HG02852 (cell line): ENCODE data around the gene SLC43A2.

ENCODE experiments used
- ATAC-seq: cut with Tn5 transposase; IDR thresholded peaks from one replicate; pipeline ENCODE4 v1.9.1; 2021; ENCODE audit warnings: mild to moderate bottlenecking, moderate library complexity; ENCODE audit not compliant: unreplicated experiment

Gene SLC43A2

DNA sequence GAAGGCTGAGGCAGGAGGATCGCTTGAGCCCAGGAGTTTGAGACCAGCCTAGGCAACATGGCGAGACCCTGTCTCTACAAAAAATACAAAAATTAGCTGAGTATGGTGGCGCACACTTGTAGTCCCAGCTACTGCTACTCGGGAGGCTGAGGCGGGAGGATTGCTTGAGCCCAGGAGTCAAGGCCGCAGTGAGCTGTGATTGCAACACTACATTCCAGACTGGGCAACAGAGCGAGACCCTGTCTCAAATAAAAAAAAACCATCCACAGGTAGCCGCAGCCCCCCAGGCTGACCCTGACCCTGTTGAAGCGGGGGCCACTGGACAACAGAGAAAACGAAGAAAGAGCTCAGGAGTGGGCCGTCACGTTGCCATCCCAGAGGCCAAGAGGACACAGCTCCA is 4.0 kb downstream of the SLC43A2 start:
- ATAC-seq, result no peak

DNA sequence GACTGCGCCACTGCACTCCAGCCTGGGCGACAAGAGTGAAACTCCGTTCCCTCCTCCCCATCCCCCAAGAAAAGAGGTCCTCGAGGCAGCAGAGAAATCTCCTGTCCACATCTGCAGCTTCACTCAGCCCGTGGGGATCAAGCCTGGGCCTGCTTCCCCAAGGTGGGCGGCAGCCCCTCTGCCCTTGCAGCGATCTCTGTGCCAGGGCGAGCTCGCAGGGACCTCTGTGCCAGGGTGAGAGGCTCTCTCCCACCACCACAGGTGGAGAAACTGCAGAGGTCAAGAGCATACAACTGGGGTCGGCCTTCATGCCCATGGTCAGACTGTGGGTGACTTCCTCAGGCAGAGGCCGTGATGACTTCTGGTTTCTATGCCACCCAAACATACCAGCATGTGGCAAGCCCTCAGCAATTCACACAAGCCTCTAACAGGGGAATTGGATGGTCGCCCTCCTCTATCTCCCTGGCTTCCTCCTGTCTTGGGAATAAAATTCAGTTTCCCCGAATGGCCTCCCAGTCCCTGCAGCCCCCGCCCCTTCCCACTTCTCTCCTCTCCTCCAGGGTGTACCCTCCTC is 5.5 kb downstream of the SLC43A2 start:
- ATAC-seq, result no peak

DNA sequence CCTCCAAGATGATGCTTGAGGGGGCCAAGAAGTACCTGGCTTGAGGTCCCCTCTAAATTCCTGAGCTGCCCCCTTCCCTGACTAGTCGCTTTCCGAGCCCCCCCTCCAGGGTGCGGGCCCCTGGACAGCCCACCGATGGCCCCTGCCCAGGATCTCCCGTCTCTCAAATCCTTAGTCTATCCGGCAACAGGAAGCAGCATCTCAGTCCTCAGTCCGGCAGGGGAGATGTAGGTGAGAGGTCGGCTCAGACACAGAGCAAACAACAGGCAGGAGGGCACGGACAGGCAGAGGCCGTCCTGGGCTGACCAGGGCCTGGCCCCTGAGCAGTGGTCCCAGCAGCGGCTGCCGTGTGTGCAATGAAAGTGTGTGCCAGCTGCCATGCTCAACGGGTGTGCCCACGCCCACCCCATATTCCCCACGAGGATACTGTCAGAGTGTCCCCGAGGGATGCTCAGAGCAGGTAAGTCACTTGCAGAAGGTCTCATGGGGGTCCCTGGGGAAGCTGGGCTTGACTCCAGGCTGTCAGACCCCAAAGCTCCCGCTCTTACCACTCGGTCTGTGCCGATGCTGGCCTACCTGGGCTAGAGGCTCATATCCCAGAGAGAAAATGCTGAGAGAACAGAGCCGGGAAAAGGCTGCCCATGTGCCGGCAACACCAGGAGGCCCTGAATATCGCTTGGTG is 7.2 kb downstream of the SLC43A2 start:
- ATAC-seq, result no peak

DNA sequence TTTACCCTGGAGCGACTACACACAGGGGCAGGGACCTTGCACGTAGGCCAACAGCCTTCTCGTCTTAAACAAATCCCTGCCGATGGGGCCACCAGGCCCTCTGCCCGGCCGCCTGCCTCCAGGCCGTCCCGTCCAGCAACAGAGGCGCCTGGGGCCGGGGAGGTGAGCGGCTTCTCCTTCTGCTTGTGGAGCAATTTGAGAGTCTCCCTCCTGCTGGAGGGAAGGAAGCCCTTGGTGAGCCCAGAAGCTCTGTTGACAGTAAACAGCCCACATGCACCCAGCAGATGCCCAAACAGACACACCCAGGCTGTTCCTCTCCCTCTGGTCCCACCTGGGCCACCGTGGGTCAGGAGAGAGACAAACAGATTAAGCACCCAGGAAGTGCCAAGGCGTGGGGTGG is 8.1 kb downstream of the SLC43A2 start:
- ATAC-seq, result no peak

DNA sequence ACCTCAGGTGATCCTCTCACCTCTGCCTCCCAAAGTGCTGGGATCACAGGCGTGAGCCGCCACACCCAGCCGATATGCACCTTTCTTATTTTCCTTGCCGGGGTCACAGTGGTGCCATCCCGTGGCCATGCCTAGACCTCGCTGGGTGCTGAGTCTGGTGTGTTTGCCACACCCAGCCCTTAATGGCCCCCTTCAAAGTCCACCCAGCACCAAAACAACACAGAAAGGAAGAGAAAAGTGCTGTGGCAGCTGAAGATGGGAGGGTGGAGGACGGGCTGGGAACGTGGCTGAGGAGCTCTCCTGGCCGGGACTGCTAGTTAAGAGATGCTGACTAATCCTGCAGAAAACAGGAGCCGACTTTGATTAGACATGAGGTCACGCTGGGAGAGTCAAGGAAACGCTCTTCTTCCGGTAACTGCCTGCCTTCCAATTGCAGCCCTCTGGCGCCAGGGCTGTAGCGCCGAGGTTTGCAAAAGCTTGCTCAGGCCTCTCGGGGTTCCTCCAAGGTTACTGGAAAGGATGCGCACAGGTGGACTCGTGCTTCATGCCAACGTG is 10.9 kb downstream of the SLC43A2 start:
- no peak for ATAC-seq

DNA sequence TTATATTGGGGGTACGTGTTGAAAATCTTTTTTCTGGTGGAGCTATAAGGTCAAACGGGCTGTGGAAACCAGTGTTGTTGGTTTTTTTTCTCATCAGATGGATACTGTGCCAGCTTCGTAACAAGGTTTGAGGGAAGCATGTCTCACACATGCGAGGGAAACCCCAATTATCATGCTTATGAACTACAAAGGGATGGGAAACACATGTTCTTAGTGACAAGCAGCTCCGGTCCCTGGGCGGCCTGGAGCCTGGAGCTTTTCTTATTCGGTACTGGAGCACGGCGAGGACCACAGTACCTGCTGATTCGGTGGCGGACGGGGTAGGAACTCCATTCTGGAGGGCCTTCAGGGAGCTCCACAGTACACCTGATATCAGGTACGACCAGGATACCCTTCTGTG is 12.5 kb downstream of the SLC43A2 start:
- no peak for ATAC-seq

DNA sequence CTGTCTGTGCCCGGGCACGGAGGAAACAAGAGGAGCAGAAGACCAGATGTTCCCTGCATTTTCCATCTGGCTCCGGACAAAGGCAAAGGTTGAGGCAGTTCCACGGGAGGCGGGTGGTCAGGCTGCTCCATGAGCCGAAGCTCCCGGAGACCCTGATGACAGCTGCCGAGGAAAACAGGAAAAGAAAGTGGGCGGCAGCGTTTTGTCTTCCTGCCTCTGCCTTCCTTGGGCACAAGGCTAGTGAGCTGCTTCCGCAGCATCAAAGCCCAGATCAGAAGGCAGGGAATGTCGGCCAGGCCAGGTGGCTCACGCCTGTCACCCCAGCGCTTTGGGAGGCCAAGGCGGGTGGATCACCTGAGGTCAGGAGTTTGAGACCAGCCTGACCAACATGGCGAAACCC is 16.2 kb downstream of the SLC43A2 start:
- ATAC-seq, result no peak

DNA sequence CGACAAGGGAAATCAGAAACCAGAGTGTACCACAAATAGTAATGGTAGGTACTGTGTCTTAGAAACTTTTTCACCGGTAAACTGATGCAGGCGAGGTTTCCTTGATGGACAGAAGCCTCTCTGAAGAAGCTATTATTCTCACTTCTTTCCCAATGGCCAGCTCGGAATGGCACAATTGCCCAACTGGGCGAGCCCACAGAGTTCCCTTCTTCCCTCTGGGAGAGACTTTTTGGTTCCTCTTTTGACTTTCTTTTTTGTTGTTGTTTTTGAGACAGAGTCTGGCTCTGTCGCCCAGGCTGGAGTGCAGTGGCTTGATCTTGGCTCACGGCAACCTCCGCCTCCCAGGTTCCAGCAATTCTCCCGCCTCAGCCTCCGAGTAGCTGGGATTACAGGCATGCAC is 16.9 kb downstream of the SLC43A2 start:
- ATAC-seq, result no peak

DNA sequence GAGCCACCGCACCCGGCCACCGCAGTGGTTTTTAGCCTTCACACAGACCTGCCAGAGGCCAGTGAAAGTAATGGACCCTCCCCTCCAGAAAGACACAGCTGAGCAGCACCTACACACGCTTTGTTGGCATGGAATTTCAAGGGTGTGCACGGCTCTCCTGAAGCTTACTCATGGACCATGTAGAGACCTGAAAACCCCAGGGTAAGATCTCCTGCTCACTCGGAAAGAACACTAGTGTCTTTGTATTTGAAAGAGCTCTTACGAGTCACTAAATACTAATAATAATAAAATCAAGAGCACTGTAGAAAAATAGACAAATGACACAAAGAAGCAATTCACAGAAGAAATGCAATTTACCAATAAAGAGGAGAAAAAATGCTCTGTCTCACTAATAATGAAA is 20.0 kb downstream of the SLC43A2 start:
- no peak for ATAC-seq

DNA sequence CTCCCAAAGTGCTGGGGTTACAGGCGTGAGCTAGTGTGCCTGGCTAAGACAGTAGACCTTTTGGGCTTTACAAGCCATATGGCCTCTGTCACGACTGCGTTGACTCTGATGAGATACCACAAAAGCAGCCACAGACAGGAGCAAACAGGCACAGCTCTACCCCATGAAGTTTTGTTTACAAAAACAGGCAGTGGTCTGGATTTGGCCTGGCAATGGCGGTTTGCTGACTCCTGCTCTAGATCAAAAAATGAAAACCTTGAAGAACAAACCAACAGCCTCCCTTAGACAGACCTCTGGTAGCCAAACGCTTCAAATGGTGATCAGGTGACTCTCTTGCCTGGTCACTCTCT is 20.7 kb downstream of the SLC43A2 start:
- no peak for ATAC-seq

DNA sequence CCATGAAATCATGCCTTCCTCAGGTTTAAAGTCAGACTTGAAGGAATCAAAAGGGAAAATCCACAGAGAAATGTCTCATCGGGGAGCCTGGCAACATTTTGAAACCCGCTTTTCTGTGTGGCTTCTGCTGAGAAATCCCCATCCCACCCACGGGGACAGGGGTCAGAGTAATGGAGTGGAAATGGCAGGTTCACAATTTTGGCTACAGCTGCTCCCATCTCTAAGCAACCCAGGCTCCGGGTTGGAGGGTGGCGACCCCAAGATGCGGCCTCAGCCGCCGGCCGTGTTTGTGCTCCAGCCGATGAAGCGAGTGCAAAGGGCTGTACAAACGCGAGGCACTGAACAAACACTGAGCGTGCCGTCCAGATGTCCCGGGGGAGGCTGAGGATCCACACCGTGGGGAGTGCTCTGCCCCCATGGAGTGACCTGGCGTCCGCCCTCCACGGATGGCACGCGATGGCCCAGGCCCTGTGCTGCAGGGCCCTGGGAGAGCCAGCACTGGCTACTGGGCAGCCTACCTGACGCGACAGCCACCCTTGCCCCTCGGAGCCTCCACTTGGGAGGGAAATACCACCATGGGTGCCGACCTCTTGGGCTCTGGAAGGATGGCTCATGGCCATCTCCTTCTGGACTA is 22.2 kb downstream of the SLC43A2 start:
- no peak for ATAC-seq

DNA sequence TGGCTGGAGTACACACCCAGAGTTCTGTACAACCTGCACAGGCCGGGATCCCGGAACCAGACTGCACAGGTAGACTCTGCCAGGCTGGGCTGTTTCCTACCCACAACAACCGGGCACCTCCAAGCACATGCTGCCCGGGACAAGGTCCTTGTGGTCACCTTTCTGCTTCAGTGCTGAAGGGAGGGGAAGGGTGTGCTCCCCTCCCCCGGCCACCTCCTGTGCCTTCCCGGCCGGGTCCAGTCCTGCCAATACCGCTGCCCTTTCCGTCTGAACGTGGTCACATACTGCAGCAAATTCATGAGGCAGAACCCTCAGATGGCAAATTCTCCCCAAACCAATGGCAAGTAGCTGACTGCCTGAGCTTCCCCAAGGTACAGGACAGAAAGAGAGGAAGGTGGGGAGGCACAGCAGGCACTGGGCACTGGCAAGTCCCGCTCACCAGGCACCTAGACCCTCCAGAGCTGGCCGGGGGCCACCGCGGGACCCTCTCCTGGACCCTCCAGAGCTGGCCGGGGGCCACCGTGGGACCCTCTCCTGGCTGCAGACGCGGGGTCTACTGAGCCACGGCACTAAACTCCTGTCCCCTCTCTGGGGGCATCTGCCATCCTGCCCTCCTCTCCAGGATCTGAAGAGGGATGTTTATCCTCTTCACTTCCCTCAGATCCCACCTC is 22.8 kb downstream of the SLC43A2 start:
- ATAC-seq, result no peak

DNA sequence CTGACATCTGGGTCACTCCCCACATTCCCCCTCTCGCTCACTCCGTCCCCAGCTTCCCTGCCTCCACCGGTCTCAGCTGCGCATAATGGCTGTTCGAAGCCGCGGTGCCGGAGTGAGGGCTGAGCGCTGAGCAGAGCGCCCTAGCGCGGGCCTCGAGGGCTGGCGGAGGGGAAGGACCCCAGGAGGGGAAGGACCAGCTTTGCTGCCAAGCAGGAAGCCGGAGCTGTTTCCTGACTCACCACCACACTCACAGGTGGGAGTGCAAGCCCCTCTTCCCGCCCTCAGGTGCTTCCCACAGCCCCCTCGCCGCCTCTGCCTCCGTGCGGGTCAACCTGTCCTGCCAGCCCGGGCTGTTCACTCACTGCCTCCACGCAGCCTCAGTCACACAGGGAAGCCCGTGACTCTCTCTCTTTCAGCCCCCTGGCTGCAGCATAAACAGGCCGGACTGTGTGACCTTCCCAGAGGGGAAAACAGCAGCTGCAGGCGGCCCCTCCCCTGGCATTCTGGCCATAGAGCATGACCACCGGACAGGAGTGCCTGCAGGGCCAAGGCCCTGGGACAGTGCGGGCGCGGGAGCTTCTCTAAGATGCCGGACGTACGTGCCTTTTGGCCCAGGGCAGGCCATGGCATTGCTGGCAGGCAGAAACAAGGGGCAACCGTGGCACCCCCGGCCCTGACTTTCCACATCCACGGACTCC is 23.7 kb downstream of the SLC43A2 start:
- ATAC-seq, result no peak

DNA sequence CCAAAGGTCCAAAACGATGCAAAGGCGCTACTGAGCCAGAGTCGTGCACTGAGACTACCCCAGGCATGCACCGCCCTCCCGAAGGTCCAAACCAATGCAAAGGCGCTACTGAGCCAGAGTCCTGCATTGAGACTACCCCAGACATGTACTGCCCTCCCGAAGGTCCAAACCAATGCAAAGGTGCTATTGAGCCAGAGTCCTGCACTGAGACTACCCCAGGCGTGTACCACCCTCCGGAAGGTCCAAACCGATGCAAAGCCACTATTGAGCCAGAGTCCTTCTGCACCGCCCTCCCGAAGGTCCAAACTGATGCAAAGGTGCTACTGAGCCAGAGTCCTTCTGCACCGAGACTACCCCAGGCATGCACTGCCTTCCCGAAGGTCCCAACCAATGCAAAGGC is 27.1 kb downstream of the SLC43A2 start:
- no peak for ATAC-seq

DNA sequence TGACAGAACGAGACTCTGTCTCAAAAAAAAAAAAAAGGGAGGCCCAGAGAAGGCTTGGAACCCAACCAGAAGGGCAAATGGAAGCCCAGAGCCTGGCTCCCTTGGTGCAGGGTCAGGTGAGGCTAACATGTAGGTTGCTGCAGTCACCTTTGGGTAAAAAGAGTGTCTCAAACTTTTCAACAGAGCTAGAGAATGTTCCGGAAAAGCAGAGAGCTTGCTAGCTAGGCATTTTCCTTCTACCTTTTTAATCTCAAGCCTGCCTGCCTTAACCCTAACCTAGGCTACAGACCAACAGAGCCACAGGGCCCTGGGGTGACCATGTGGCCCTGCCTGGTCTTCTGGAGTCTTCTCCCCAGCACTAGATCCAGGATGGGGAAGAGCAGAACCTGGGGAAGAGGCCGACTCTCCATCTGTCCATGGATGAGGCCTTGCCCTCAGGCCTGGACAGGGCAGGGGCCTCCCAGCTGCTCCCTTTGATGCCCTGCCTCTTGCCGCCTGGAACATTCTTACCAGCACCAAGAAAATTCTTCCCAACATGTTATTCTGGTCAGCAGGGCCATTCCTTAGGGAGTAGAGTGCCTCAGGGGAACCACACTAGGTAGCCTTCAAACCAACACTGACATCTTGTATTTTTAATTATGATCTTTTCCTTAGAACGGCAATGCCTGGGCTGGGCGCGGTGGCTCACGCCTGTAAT is 30.1 kb downstream of the SLC43A2 start:
- no peak for ATAC-seq

DNA sequence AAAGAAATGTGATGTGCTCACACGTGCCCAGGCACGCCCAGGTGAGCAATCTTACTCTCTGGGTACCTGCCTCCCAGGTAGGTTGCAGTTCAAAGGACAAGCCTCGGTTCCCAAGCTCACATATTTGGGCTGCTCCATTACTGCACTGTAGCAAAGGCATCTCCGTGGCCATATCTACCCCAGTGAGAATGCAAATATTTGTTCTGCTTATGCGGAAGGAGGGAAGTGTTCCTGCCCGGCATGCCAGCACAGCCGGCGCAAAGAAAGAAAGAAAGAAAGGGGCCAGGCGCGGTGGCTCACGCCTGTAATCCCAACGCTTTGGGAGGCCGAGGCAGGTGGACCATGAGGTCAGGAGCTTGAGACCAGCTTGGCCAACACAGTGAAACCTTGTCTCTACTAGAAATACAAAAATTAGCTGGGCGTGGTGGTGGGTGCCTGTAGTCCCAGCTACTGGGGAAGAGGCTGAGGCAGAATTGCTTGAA is 30.7 kb downstream of the SLC43A2 start:
- ATAC-seq, result no peak

DNA sequence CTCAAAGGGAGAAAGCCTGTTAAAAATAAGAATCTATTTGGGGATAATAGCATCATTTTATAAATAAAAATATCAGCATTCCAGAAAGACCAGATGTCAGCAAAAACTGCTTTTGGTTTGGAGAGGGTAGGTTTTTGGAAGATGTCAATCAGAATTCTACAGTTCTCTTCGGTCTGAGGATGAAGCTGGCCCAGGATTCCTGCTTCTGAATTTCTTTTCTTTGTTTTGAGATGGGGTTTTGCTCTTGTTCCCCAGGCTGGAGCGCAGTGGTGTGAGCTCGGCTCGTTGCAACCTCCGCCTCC is 35.1 kb downstream of the SLC43A2 start:
- no peak for ATAC-seq

DNA sequence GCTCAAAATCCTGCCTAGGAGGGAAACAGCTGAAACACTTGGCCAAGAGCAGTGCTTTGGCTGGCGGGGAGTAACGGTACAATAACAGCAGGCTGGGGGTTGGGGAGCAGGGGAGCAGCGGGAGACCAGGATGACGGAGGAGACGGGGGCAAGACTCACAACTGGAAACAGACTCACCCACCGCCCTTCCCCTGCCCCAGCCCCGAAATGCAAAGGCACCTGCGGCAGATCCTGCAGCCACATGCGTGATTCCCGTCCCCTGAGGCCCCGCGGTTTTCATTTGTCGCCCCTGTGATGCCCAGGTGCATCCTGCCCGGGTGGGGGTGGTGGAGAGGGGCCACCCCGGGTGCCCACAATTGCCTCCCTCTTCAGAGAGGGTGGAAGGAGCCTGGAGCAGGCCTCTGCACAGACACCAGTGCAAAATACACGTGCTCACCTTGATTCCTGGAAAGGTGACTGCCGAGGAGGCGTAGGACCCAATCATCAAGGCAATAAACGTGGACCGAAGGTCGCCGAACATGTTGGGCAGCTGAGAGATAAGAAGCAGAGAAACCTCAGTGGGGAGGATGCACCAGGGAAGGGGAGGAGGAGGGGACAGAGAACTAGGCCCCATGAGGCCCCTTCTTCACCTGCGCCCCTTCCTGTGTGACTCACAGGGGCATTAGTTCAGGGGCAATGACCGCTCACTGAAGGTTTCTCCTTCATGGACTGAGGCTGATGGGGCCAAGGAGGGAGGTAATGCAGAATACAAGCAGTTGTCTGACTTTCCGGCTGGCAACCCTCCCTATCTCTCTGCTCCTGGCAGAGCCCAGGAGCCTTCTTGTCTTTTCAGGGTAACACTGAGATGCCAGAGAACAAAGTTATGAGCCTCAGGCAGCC is 35.6 kb downstream of the SLC43A2 start:
- ATAC-seq, result no peak

DNA sequence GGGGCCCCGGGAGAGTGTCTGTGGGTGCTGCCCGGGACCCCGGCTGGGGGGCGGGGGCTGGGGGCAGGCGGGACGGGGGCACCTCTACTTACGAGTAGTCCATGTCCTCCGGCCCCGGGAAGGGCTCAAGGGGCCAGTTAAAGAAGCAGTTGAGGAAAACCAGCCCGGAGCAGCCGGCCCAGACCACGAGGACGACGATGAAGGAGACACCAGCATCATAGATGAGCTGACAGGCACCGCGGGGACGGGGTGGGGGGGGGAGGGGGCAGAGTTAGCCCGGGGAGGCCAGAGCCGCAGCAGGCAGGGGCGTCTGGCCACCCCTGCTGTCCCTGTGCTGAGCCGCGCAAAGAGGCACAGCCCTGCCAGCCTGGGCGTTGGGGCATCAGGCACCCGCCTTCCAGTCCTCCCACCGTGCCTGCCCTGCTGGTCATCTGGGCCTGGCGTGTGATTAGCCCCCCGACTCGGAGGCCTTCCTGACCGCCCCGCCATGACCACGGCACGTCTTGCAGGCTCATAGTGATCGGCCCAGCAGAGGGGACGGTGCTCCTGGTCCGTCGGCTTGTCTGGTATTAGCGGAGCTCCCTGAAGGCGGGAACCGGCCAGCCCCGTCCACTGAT is 37.1 kb downstream of the SLC43A2 start:
- no peak for ATAC-seq
